ENCODE measurements around the gene DGKH. TPM values are rescaled to one million over a fixed set of nuclear protein-coding genes. Genes with fewer than 3 reads are reported as not detected.
A peak's percentile ranks its signal among the peaks of the same experiment; 100 is the strongest.

DGKH gene
- total RNA-seq, 2 experiments from 2014 or later = 6.0 TPM

DNA sequence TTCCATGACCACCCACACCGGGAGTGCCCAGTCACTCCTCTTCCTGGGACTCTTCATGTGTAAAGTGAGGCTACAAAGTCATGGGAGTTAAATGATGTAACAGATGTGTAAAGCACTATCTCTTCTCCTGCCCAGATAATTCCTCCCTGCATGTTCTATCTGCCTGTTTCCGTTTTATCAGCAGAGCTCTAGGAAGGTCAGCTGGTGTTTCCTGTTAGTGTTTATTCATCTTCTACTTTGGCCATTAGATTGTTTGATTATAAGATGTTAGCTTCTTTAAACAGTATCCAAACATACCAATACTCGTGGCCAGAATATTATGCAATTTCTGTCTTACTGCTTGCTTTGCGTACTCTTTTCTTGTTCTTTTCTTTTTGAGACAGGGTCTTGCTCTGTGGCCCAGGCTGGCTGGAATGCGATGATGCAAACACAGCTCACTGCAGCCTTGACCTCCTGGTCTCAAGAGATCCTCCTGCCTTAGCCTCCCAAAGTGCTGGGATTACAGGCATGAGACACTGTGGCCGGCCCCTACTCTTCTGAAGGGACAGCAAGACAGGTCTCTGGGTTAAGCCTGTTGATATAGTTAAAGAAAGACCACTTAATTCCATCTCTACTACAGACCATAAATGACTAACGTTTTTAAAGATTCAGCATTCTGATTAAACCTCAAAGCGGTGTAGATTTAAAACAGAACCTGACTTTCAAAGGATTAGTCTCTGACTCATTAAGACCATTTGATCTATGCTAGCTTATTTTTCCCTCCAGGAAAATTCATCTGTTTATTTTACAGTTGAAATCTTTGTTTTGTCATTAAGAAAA is 126.1 kb downstream of the DGKH start:
- no peak overlapping the region for H3K27ac Mint-ChIP-seq
- peaks cover 12% of the 10 kb centered on the region for H3K4me1 Mint-ChIP-seq (ENCODE audit: low read depth)
- TF ChIP-seq, protein P1, sequence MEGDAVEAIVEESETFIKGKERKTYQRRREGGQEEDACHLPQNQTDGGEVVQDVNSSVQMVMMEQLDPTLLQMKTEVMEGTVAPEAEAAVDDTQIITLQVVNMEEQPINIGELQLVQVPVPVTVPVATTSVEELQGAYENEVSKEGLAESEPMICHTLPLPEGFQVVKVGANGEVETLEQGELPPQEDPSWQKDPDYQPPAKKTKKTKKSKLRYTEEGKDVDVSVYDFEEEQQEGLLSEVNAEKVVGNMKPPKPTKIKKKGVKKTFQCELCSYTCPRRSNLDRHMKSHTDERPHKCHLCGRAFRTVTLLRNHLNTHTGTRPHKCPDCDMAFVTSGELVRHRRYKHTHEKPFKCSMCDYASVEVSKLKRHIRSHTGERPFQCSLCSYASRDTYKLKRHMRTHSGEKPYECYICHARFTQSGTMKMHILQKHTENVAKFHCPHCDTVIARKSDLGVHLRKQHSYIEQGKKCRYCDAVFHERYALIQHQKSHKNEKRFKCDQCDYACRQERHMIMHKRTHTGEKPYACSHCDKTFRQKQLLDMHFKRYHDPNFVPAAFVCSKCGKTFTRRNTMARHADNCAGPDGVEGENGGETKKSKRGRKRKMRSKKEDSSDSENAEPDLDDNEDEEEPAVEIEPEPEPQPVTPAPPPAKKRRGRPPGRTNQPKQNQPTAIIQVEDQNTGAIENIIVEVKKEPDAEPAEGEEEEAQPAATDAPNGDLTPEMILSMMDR (IDR thresholded peaks at IDR 0.05) = no peak
- H3K4me3 Mint-ChIP-seq = no peak overlapping the region
- H3K27ac ChIP-seq (ENCODE audit: low read depth in 1 of 2, low read length in 2 of 2) = no peak overlapping the region
- CTCF ChIA-PET = no interaction called here
- peaks cover 5% of the 10 kb centered on the region for H3K36me3 ChIP-seq (ENCODE audit: insufficient read depth, low read length)
- H3K27me3 Mint-ChIP-seq = no peaks in the 10 kb centered on the region
- DNase-seq = no peak
- H3K36me3 Mint-ChIP-seq (ENCODE audit: low read depth) = peaks cover 26% of the 10 kb centered on the region
- no peaks in the 10 kb centered on the region for H3K4me1 ChIP-seq (ENCODE audit: insufficient read depth, low read length)
- H3K4me3 ChIP-seq (ENCODE audit: low read length) = no peak overlapping the region
- intact Hi-C loops (cut with DNase I, micrococcal nuclease) = no loop called here
- H3K27me3 ChIP-seq (ENCODE audit: control insufficient read depth in 1 of 2, insufficient read depth in 2 of 2, low read length in 2 of 2) = no peaks in the 10 kb centered on the region
- no peak for ATAC-seq (ENCODE audit: poor library complexity)
- H3K9me3 ChIP-seq (ENCODE audit: control insufficient read depth in 1 of 2, insufficient read depth in 1 of 2, low read length in 2 of 2) = no peaks in the 10 kb centered on the region
- no peaks in the 10 kb centered on the region for H3K9me3 Mint-ChIP-seq
- POLR2A ChIA-PET = no interaction called here

DNA sequence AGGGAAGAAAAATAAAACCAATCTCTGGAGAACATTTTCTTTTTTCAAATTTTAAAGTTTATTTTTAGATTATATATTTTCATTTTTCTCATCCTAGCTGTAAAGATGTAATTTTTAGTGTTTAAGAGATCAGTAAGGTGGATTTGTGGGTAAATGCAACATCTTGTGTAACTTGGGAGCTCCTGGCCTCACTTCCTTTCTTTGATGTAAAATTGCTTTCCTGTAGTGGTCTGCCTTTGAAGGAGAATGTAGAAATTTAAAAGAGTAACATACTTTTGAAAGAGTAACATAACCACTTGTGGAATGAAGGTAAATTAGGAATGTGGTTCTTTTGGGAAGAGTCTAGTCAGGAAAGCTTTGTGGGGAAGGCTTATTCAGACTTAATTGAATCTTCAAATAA is 127.8 kb downstream of the DGKH start:
- Mint-ChIP-seq H3K4me3 (no peak overlapping the region), H3K27ac (no peak overlapping the region), H3K9me3 (no peaks in the 10 kb centered on the region), H3K4me1 (ENCODE audit: low read depth) (peaks cover 15% of the 10 kb centered on the region), H3K36me3 (ENCODE audit: low read depth) (peaks cover 25% of the 10 kb centered on the region), H3K27me3 (no peaks in the 10 kb centered on the region)
- H3K27ac ChIP-seq (ENCODE audit: low read depth in 1 of 2, low read length in 2 of 2) = no peak overlapping the region
- intact Hi-C loops (cut with DNase I, micrococcal nuclease) = no loop called here
- ATAC-seq (ENCODE audit: poor library complexity) (no peak), DNase-seq (peak in 2 of 14 experiments; percentile 2 to 14)
- no peaks in the 10 kb centered on the region for H3K27me3 ChIP-seq (ENCODE audit: control insufficient read depth in 1 of 2, insufficient read depth in 2 of 2, low read length in 2 of 2)
- no peaks in the 10 kb centered on the region for H3K4me1 ChIP-seq (ENCODE audit: insufficient read depth, low read length)
- no peak overlapping the region for H3K4me3 ChIP-seq (ENCODE audit: low read length)
- CTCF ChIA-PET = no interaction called here
- H3K9me3 ChIP-seq (ENCODE audit: control insufficient read depth in 1 of 2, insufficient read depth in 1 of 2, low read length in 2 of 2) = no peaks in the 10 kb centered on the region
- TF ChIP-seq, protein P1 (IDR thresholded peaks at IDR 0.05) = no peak
- peaks cover 5% of the 10 kb centered on the region for H3K36me3 ChIP-seq (ENCODE audit: insufficient read depth, low read length)
- POLR2A ChIA-PET = no interaction called here

DNA sequence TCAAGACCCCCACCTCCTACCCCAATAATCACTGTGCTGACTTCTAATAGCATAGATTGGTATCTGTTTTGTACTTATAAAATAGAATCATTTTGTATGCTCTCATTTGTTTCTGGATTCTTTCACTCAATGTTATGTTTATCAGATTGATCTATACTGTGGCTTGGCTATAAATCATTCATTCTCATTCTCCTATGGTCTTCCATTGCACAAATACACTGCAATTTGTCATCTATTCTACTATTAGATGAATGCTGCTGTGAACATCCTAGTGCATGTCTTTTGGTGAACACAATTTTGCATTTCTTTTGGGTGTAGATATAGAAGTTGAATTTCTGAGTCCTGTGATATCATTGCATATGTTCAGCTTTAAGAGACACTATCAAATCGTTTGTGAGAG is 128.7 kb downstream of the DGKH start:
- H3K27me3 ChIP-seq (ENCODE audit: control insufficient read depth in 1 of 2, insufficient read depth in 2 of 2, low read length in 2 of 2) = no peaks in the 10 kb centered on the region
- Mint-ChIP-seq H3K27me3 (no peaks in the 10 kb centered on the region), H3K27ac (no peak overlapping the region), H3K36me3 (ENCODE audit: low read depth) (peaks cover 24% of the 10 kb centered on the region), H3K9me3 (no peaks in the 10 kb centered on the region), H3K4me3 (no peak overlapping the region), H3K4me1 (ENCODE audit: low read depth) (peaks cover 21% of the 10 kb centered on the region)
- H3K9me3 ChIP-seq (ENCODE audit: control insufficient read depth in 1 of 2, insufficient read depth in 1 of 2, low read length in 2 of 2) = no peaks in the 10 kb centered on the region
- ChIA-PET POLR2A (no interaction called here), CTCF (no interaction called here)
- no peak overlapping the region for H3K4me3 ChIP-seq (ENCODE audit: low read length)
- H3K27ac ChIP-seq (ENCODE audit: low read depth in 1 of 2, low read length in 2 of 2) = no peak overlapping the region
- TF ChIP-seq, protein P1 (IDR thresholded peaks at IDR 0.05) = no peak
- H3K36me3 ChIP-seq (ENCODE audit: insufficient read depth, low read length) = peaks cover 5% of the 10 kb centered on the region
- no peaks in the 10 kb centered on the region for H3K4me1 ChIP-seq (ENCODE audit: insufficient read depth, low read length)
- no peak for DNase-seq
- intact Hi-C loops (cut with DNase I, micrococcal nuclease) = no loop called here
- ATAC-seq (ENCODE audit: poor library complexity) = no peak
